MM.1S (cell line): Measurements from ENCODE around the gene TTC24.

ENCODE experiments used
- DNase-seq: peaks from one replicate; pipeline ENCODE4 v3.0.0-alpha.2; 2015
- H2AFZ ChIP-seq: fragments of 300-600 bp; sonication (generic); 2 replicates; pipeline ENCODE4 v1.6.0; 2016; ENCODE audit warnings: antibody characterized with exemption, low read length
- H3F3A ChIP-seq: fragments of 300-600 bp; sonication (generic); 2 replicates; pipeline ENCODE4 v1.6.1; 2016; ENCODE audit warnings: mild to moderate bottlenecking, antibody characterized with exemption, low read length, moderate library complexity, mixed read lengths; ENCODE audit not compliant: insufficient read depth
- H3K27ac ChIP-seq: fragments of 300-600 bp; sonication (generic); 2 replicates; pipeline ENCODE4 v1.5.1; 2016; ENCODE audit warnings: mild to moderate bottlenecking, low read length
- H3K27me3 ChIP-seq: fragments of 300-600 bp; sonication (generic); replicated peaks from 2 replicates; pipeline ENCODE4 v1.6.0; 2016; ENCODE audit warnings: low read length; ENCODE audit not compliant: insufficient read depth
- H3K36me3 ChIP-seq: fragments of 300-600 bp; sonication (generic); replicated peaks from 2 replicates; pipeline ENCODE4 v1.6.1; 2016; ENCODE audit warnings: mild to moderate bottlenecking, low read length, mixed read lengths; ENCODE audit not compliant: insufficient read depth
- H3K4me1 ChIP-seq: fragments of 300-600 bp; sonication (generic); 2 replicates; pipeline ENCODE4 v1.6.1; 2016; ENCODE audit warnings: low read length, mixed read lengths
- H3K4me2 ChIP-seq: fragments of 300-600 bp; sonication (generic); 2 replicates; pipeline ENCODE4 v1.6.0; 2016; ENCODE audit warnings: low read depth, low read length
- H3K4me3 ChIP-seq: fragments of 300-600 bp; sonication (generic); 2 replicates; pipeline ENCODE4 v1.5.1; 2016; ENCODE audit warnings: low read length, mixed read lengths
- H3K79me2 ChIP-seq: fragments of 300-600 bp; sonication (generic); 2 replicates; pipeline ENCODE4 v1.6.1; 2016; ENCODE audit warnings: mixed run types, low read length, mixed read lengths
- H3K9ac ChIP-seq: fragments of 300-600 bp; sonication (generic); 2 replicates; pipeline ENCODE4 v1.6.1; 2016; ENCODE audit warnings: low read length, mixed read lengths
- H3K9me2 ChIP-seq: fragments of 300-600 bp; sonication (generic); replicated peaks from 2 replicates; pipeline ENCODE4 v1.6.1; 2016; ENCODE audit warnings: mild to moderate bottlenecking, low read length, mixed read lengths; ENCODE audit not compliant: insufficient read depth
- H3K9me3 ChIP-seq: fragments of 300-600 bp; sonication (generic); replicated peaks from 2 replicates; pipeline ENCODE4 v1.6.1; 2016; ENCODE audit warnings: mild to moderate bottlenecking, low read length, mixed read lengths; ENCODE audit not compliant: insufficient read depth
- H4K20me1 ChIP-seq: fragments of 300-600 bp; sonication (generic); 2 replicates; pipeline ENCODE4 v1.6.1; 2016; ENCODE audit warnings: mild to moderate bottlenecking, low read length, moderate library complexity, mixed read lengths; ENCODE audit not compliant: insufficient read depth
- CTCF ChIP-seq: fragments of 300-600 bp; sonication (generic); IDR thresholded peaks from 2 replicates; pipeline ENCODE4 v1.5.1; 2016; ENCODE audit warnings: antibody characterized with exemption, low read length, mixed read lengths
- EZH2 ChIP-seq: fragments of 300-600 bp; sonication (generic); optimal IDR thresholded peaks from 2 replicates; pipeline ENCODE3; 2017; ENCODE audit warnings: low read depth, mild to moderate bottlenecking, antibody characterized with exemption, low read length, mixed read lengths
- EZH2phosphoT487 ChIP-seq: fragments of 300-600 bp; sonication (generic); IDR thresholded peaks from 2 replicates; pipeline ENCODE4 v1.6.1; 2018; ENCODE audit warnings: antibody characterized with exemption, low read length

TTC24 gene

GRCh38 chr1:156599811-156600210 is 20.3 kb downstream of the TTC24 start:
- no peaks in the 10 kb centered on the region for H3K9me3 ChIP-seq
- no peaks in the 10 kb centered on the region for H3K27me3 ChIP-seq
- no peaks in the 10 kb centered on the region for H4K20me1 ChIP-seq
- no peak overlapping the region for H3K27ac ChIP-seq
- H2AFZ ChIP-seq, result no peak overlapping the region
- no peaks in the 10 kb centered on the region for H3K9me2 ChIP-seq
- no peak for TF ChIP-seq EZH2
- TF ChIP-seq EZH2phosphoT487, result no peak
- TF ChIP-seq CTCF, result peak; percentile 53
- peak; percentile 87 for DNase-seq
- H3K36me3 ChIP-seq, result peaks cover 18% of the 10 kb centered on the region; the same call in 1 of the 2 replicates
- peak overlapping the region; percentile 86 for H3K4me2 ChIP-seq
- peaks cover 12% of the 10 kb centered on the region for H3K4me1 ChIP-seq
- peaks cover 20% of the 10 kb centered on the region for H3F3A ChIP-seq
- H3K9ac ChIP-seq, result no peak overlapping the region
- peak overlapping the region; percentile 84 for H3K4me3 ChIP-seq
- H3K79me2 ChIP-seq, result peaks cover 56% of the 10 kb centered on the region

GRCh38 chr1:156600733-156601121 is 21.2 kb downstream of the TTC24 start:
- H3K79me2 ChIP-seq, result peaks cover 56% of the 10 kb centered on the region
- no peaks in the 10 kb centered on the region for H4K20me1 ChIP-seq
- peak overlapping the region; percentile 92 for H2AFZ ChIP-seq
- TF ChIP-seq EZH2phosphoT487 (no peak), CTCF (no peak), EZH2 (no peak)
- H3K36me3 ChIP-seq, result peaks cover 15% of the 10 kb centered on the region; the same call in 1 of the 2 replicates
- H3K27ac ChIP-seq, result peak overlapping the region; percentile 44
- H3F3A ChIP-seq, result peaks cover 12% of the 10 kb centered on the region
- peak overlapping the region; percentile 86 for H3K4me2 ChIP-seq
- DNase-seq, result peak; percentile 34
- H3K9me3 ChIP-seq, result no peaks in the 10 kb centered on the region
- H3K27me3 ChIP-seq, result no peaks in the 10 kb centered on the region
- H3K9ac ChIP-seq, result peak overlapping the region; percentile 68
- peaks cover 12% of the 10 kb centered on the region for H3K4me1 ChIP-seq
- H3K4me3 ChIP-seq, result peak overlapping the region; percentile 84
- H3K9me2 ChIP-seq, result no peaks in the 10 kb centered on the region

GRCh38 chr1:156601122-156601830 is 21.8 kb downstream of the TTC24 start, which contains the start of gene GPATCH4:
Gene GPATCH4, minus strand, starts transcription at chr1:156601479.
- H3K36me3 ChIP-seq, result peaks cover 15% of the 10 kb centered on the region; the same call in 1 of the 2 replicates
- peak within 1 kb of the TSS; percentile 44 for H3K27ac ChIP-seq
- H3K27me3 ChIP-seq, result no peaks in the 10 kb centered on the region
- DNase-seq, result peak; percentile 87
- H3K9me2 ChIP-seq, result no peaks in the 10 kb centered on the region
- peak within 1 kb of the TSS; percentile 84 for H3K4me3 ChIP-seq
- peak within 1 kb of the TSS; percentile 86 for H3K4me2 ChIP-seq
- peaks cover 54% of the 10 kb centered on the region for H3K79me2 ChIP-seq
- no peaks in the 10 kb centered on the region for H4K20me1 ChIP-seq
- peaks cover 12% of the 10 kb centered on the region for H3F3A ChIP-seq
- no peaks in the 10 kb centered on the region for H3K9me3 ChIP-seq
- H2AFZ ChIP-seq, result peak within 1 kb of the TSS; percentile 92
- peak within 1 kb of the TSS; percentile 68 for H3K9ac ChIP-seq
- TF ChIP-seq CTCF (no peak), EZH2phosphoT487 (no peak), EZH2 (no peak)
- peaks cover 12% of the 10 kb centered on the region for H3K4me1 ChIP-seq
